Measurements from ENCODE around the gene AP4B1.

- TF ChIP-seq SCRT1 (tag by site-specific recombination; IDR thresholded peaks at IDR 0.05; ENCODE audit: borderline replicate concordance) (no peak), ZNF146 (tag by site-specific recombination; IDR thresholded peaks at IDR 0.05) (no peak)
These were observed 19.9 kb upstream of the AP4B1 start for GRCh38 chr1:113924473-113924872.
